ENCODE measurements around the gene KLHL40.

KLHL40 gene

GRCh38 chr3:42700366-42701288 is 15.3 kb downstream of the KLHL40 start:
- DNase-seq (ENCODE audit: extremely low spot score, insufficient read length, low read depth) (no peak), FAIRE-seq (no peak)

GRCh38 chr3:42701371-42702065 is 16.2 kb downstream of the KLHL40 start:
- peak; percentile 36 for DNase-seq (ENCODE audit: extremely low spot score, insufficient read length, low read depth)
- FAIRE-seq: no peak

- no peak for DNase-seq (ENCODE audit: extremely low spot score, insufficient read length, low read depth)
- FAIRE-seq: no peak
These were observed 17.0 kb downstream of the KLHL40 start, which contains the start of gene HHATL for GRCh38 chr3:42702066-42702951. TSS of gene HHATL (minus strand) at chr3:42702798. CDS start at chr3:42700826, 1,972 bp downstream.

- DNase-seq (ENCODE audit: extremely low spot score, insufficient read length, low read depth): no peak
- FAIRE-seq: no peak
These were observed 17.8 kb downstream of the KLHL40 start for GRCh38 chr3:42702982-42703694.

- DNase-seq (ENCODE audit: extremely low spot score, insufficient read length, low read depth) (no peak), FAIRE-seq (no peak)
These were observed 18.3 kb downstream of the KLHL40 start for GRCh38 chr3:42703695-42704025.

- FAIRE-seq (no peak), DNase-seq (ENCODE audit: extremely low spot score, insufficient read length, low read depth) (no peak)
These were observed 19.0 kb downstream of the KLHL40 start for GRCh38 chr3:42704136-42704841.

GRCh38 chr3:42705058-42705767 is 19.9 kb downstream of the KLHL40 start:
- DNase-seq (ENCODE audit: extremely low spot score, insufficient read length, low read depth) (no peak), FAIRE-seq (no peak)

- no peak for FAIRE-seq
These were observed 20.7 kb downstream of the KLHL40 start for GRCh38 chr3:42705962-42706585.

GRCh38 chr3:42706721-42707619 is 21.6 kb downstream of the KLHL40 start:
- DNase-seq (ENCODE audit: extremely low spot score, insufficient read length, low read depth) (no peak), FAIRE-seq (no peak)

More at GRCh38 chr3:42705962-42706585, 20.7 kb downstream of the KLHL40 start:
- DNase-seq (ENCODE audit: extremely low spot score, insufficient read length, low read depth): no peak

GRCh38 chr3:42707620-42708355 is 22.5 kb downstream of the KLHL40 start:
- no peak for FAIRE-seq
- DNase-seq (ENCODE audit: extremely low spot score, insufficient read length, low read depth): no peak

- FAIRE-seq (no peak), DNase-seq (ENCODE audit: extremely low spot score, insufficient read length, low read depth) (no peak)
These were observed 23.3 kb downstream of the KLHL40 start for GRCh38 chr3:42708611-42709151.

- no peak for FAIRE-seq
- DNase-seq (ENCODE audit: extremely low spot score, insufficient read length, low read depth): no peak
These were observed 24.3 kb downstream of the KLHL40 start for GRCh38 chr3:42709621-42710020.

GRCh38 chr3:42710323-42711021 is 25.1 kb downstream of the KLHL40 start:
- no peak for DNase-seq (ENCODE audit: extremely low spot score, insufficient read length, low read depth)
- no peak for FAIRE-seq

GRCh38 chr3:42711491-42712343 is 26.4 kb downstream of the KLHL40 start:
- no peak for DNase-seq (ENCODE audit: extremely low spot score, insufficient read length, low read depth)
- no peak for FAIRE-seq

- FAIRE-seq (no peak), DNase-seq (ENCODE audit: extremely low spot score, insufficient read length, low read depth) (no peak)
These were observed 27.0 kb downstream of the KLHL40 start for GRCh38 chr3:42712344-42712648.
